ENCODE measurements around the gene ATG9B. TPM values are rescaled to one million over a fixed set of nuclear protein-coding genes. Genes with fewer than 3 reads are reported as not detected.

Gene ATG9B
- total and polyA plus RNA-seq, 2 of the 13 experiments (the other 11 are each of a cell fraction or from before 2014, with no cell fraction given): 0.24 TPM; not detected in 1

DNA sequence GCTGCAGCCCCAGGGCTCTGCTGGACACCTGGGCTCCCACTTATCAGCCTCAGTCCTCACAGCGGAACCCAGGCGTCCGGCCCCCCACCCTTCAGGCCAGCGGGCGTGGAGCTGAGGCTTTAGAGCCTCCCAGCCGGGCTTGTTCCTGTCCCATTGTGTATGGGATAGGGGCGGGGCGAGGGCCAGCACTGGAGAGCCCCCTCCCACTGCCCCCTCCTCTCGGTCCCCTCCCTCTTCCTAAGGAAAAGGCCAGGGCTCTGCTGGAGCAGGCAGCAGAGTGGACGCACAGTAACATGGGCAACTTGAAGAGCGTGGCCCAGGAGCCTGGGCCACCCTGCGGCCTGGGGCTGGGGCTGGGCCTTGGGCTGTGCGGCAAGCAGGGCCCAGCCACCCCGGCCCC, 30.8 kb downstream of the ATG9B start:
- ChIA-PET CTCF (ENCODE audit: low intra/inter-chr PET ratio, low total read pairs) (no interaction called here), POLR2A (no interaction called here)
- Histone ChIP-seq H3K27ac (ENCODE audit: extremely low read length, insufficient read depth, low read length) (no peak overlapping the region), H3K4me3 (replicated peaks in 1 of 3; ENCODE audit: insufficient read depth in 1 of 3, low read depth in 2 of 3, low read length in 3 of 3) (no peak overlapping the region), H2AFZ (ENCODE audit: low read length) (no peak overlapping the region), H3K79me2 (ENCODE audit: insufficient read depth, low read length) (no peaks in the 10 kb centered on the region), H3K4me2 (ENCODE audit: low read depth, low read length) (no peak overlapping the region), H3K36me3 (replicated peaks in 1 of 2; ENCODE audit: control insufficient read depth in 1 of 2, insufficient read depth in 2 of 2, low read length in 2 of 2) (no peaks in the 10 kb centered on the region), H3K27me3 (ENCODE audit: control insufficient read depth in 1 of 2, insufficient read depth in 2 of 2, low read length in 2 of 2) (peaks cover 4 to 42% of the 10 kb centered on the region in 2 experiments; a peak in 4 of 5 replicates), H3K4me1 (ENCODE audit: insufficient read depth, low read length) (peaks cover 11% of the 10 kb centered on the region; the same call in 1 of the 2 replicates), H4K20me1 (ENCODE audit: insufficient read depth, low read length) (no peaks in the 10 kb centered on the region), H3K9me3 (ENCODE audit: low read length) (no peaks in the 10 kb centered on the region), H3K9ac (ENCODE audit: insufficient read depth, low read depth, low read length) (no peak overlapping the region)
- intact Hi-C loops (cut with micrococcal nuclease; ENCODE audit: unreplicated experiment) (no loop called here), in situ Hi-C loops (cut with HindIII; ENCODE audit: extremely low pct_ligation_motif_present, low pct_unique_long_range_greater_than_20kb) (no loop called here)
- ATAC-seq: no peak
- no peak for DNase-seq (ENCODE audit: low spot score)
- no peak for TF ChIP-seq ZNF24 (IDR thresholded peaks at IDR 0.05)
- TF ChIP-seq LCORL (IDR thresholded peaks at IDR 0.05): no peak
- no peak for TF ChIP-seq LCORL (CRISPR knock-in tag; IDR thresholded peaks at IDR 0.05)
- TF ChIP-seq NONO (IDR thresholded peaks at IDR 0.05): no peak
- TF ChIP-seq NONO (CRISPR knock-in tag; conservative IDR thresholded peaks at IDR 0.05): no peak
- no peak for TF ChIP-seq NFE2L1 (CRISPR knock-in tag; IDR thresholded peaks at IDR 0.05; ENCODE audit: borderline replicate concordance)
- no peak for TF ChIP-seq ELF1 (CRISPR knock-in tag; IDR thresholded peaks at IDR 0.05)
- TF ChIP-seq, protein P1, sequence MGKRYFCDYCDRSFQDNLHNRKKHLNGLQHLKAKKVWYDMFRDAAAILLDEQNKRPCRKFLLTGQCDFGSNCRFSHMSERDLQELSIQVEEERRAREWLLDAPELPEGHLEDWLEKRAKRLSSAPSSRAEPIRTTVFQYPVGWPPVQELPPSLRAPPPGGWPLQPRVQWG (CRISPR knock-in tag; IDR thresholded peaks at IDR 0.05; ENCODE audit: borderline replicate concordance, low read depth): no peak
- no peak for TF ChIP-seq HOXA7 (CRISPR knock-in tag; IDR thresholded peaks at IDR 0.05)
- no peak for TF ChIP-seq ZNF335 (CRISPR knock-in tag; IDR thresholded peaks at IDR 0.05)
- no peak for TF ChIP-seq ZNF337 (CRISPR knock-in tag; IDR thresholded peaks at IDR 0.05; ENCODE audit: borderline replicate concordance, low read depth)
- no peak for TF ChIP-seq PHF20 (CRISPR knock-in tag; IDR thresholded peaks at IDR 0.05)
- no peak for TF ChIP-seq PRDM10 (CRISPR knock-in tag; IDR thresholded peaks at IDR 0.05; ENCODE audit: low read depth)
- TF ChIP-seq, protein P2, sequence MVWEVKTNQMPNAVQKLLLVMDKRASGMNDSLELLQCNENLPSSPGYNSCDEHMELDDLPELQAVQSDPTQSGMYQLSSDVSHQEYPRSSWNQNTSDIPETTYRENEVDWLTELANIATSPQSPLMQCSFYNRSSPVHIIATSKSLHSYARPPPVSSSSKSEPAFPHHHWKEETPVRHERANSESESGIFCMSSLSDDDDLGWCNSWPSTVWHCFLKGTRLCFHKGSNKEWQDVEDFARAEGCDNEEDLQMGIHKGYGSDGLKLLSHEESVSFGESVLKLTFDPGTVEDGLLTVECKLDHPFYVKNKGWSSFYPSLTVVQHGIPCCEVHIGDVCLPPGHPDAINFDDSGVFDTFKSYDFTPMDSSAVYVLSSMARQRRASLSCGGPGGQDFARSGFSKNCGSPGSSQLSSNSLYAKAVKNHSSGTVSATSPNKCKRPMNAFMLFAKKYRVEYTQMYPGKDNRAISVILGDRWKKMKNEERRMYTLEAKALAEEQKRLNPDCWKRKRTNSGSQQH (CRISPR knock-in tag; IDR thresholded peaks at IDR 0.05; ENCODE audit: low read depth): no peak
- no peak for TF ChIP-seq SP1 (IDR thresholded peaks at IDR 0.05)
- no peak for TF ChIP-seq SP1 (CRISPR knock-in tag; IDR thresholded peaks at IDR 0.05)
- no peak for TF ChIP-seq BRCA1 (CRISPR knock-in tag; IDR thresholded peaks at IDR 0.05)
- BruUV-seq (replicated peaks): no TSS peak
- WGBS (ENCODE audit: low lambda C conversion rate): 41% methylated on average over 3 of the region's 14 CpGs
- FAIRE-seq: no peak
